Tibial artery (tissue), 4 donors: ENCODE results near the gene CSE1L.

Experiments
- DNase-seq, 2 donors: peaks; one replicate each; pipeline ENCODE4 v3.0.0-alpha.2; 2019
- H3K27ac ChIP-seq, 2 donors: fragments of 200-600 bp; sonication (generic) in 1 of 2; 1 replicate in 1 of 2; 2 replicates in 1 of 2; pipeline ENCODE4 v1.5.1; 2018 to 2019; ENCODE audit warnings: mild to moderate bottlenecking in 1 of 2
- H3K27me3 ChIP-seq, 2 donors: fragments of 200-600 bp; sonication (generic) in 1 of 2; one replicate each; pipeline versions ENCODE4 v1.5.1 to v1.6.0; 2016 to 2019
- H3K36me3 ChIP-seq, 3 donors: fragments of 200-600 bp; sonication (generic) in 2 of 3; one replicate each; pipeline ENCODE4 v1.5.1; 2016 to 2019; ENCODE audit warnings: mild to moderate bottlenecking in 2 of 3
- H3K4me1 ChIP-seq, 4 donors: fragments of 200-600 bp; sonication (generic) in 2 of 4; 1 replicate in 3 of 4; 2 replicates in 1 of 4; pipeline ENCODE4 v1.5.1; 2016 to 2019
- H3K4me3 ChIP-seq, 2 donors: fragments of 200-600 bp; sonication (generic) in 1 of 2; 1 replicate in 1 of 2; 2 replicates in 1 of 2; pipeline ENCODE4 v1.5.1; 2018 to 2019; ENCODE audit warnings: mild to moderate bottlenecking in 2 of 2
- H3K9me3 ChIP-seq, 3 donors: fragments of 200-600 bp; sonication (generic) in 1 of 3; one replicate each; pipeline ENCODE4 v1.5.1; 2016 to 2019
- CTCF ChIP-seq, 2 experiments: fragments of 200-600 bp in 1 of 2; fragments of 450-650 bp in 1 of 2; IDR thresholded peaks; one replicate each; pipeline ENCODE4 v1.5.1; 2017 to 2019; ENCODE audit warnings: antibody characterized with exemption in 2 of 2, mild to moderate bottlenecking in 1 of 2, moderate library complexity in 1 of 2
- intact Hi-C: fragments of 100-400 bp; cut with DNase I; formaldehyde crosslinking; loops from one replicate; pipeline ENCODE4 v1.15.0; 2023; ENCODE audit warnings: low total_unique reads

CSE1L gene

GRCh38 chr20:49045440-49046086 lies 549 bp upstream of the CSE1L start:
- Histone ChIP-seq H3K4me3 (peak overlapping the region; percentile 84 to 100), H3K27ac (peak overlapping the region; percentile 86 to 87), H3K4me1 (peaks cover 0 to 19% (median 11%) of the 10 kb centered on the region in 4 donors), H3K27me3 (no peaks in the 10 kb centered on the region), H3K36me3 (no peaks in the 10 kb centered on the region), H3K9me3 (no peaks in the 10 kb centered on the region)
- intact Hi-C loops, result no loop called here
- DNase-seq, result peak; percentile 50 to 69
- TF ChIP-seq CTCF (IDR thresholded peaks at IDR 0.05), result no peak

- H3K36me3 ChIP-seq, result peaks cover 0 to 5% (median 5%) of the 10 kb centered on the region in 3 donors
- H3K4me1 ChIP-seq, result peaks cover 0 to 19% (median 8%) of the 10 kb centered on the region in 4 donors
- intact Hi-C loops, result no loop called here
- H3K9me3 ChIP-seq, result no peaks in the 10 kb centered on the region
- H3K27me3 ChIP-seq, result no peaks in the 10 kb centered on the region
- no peak overlapping the region for H3K27ac ChIP-seq
- H3K4me3 ChIP-seq, result no peak overlapping the region
- no peak for DNase-seq
- TF ChIP-seq CTCF (IDR thresholded peaks at IDR 0.05), result no peak
Measured at GRCh38 chr20:49052334-49052733, 6.2 kb downstream of the CSE1L start.

GRCh38 chr20:49054056-49054643 lies 8.0 kb downstream of the CSE1L start:
- Histone ChIP-seq H3K36me3 (peaks cover under 1 to 21% (median 11%) of the 10 kb centered on the region in 3 donors), H3K4me1 (peaks cover 0 to 10% (median 2%) of the 10 kb centered on the region in 4 donors), H3K9me3 (no peaks in the 10 kb centered on the region), H3K4me3 (no peak overlapping the region), H3K27me3 (no peaks in the 10 kb centered on the region), H3K27ac (no peak overlapping the region)
- no peak for DNase-seq
- TF ChIP-seq CTCF (IDR thresholded peaks at IDR 0.05), result no peak
- intact Hi-C loops, result no loop called here

- Histone ChIP-seq H3K27ac (no peak overlapping the region), H3K27me3 (no peaks in the 10 kb centered on the region), H3K36me3 (peaks cover 33 to 67% (median 53%) of the 10 kb centered on the region in 3 donors), H3K9me3 (no peaks in the 10 kb centered on the region), H3K4me3 (no peak overlapping the region), H3K4me1 (no peaks in the 10 kb centered on the region)
- no peak for TF ChIP-seq CTCF (IDR thresholded peaks at IDR 0.05)
- no peak for DNase-seq
- intact Hi-C loops, result no loop called here
Measured at GRCh38 chr20:49063279-49063678, 17.2 kb downstream of the CSE1L start.

GRCh38 chr20:49074521-49074920 lies 28.4 kb downstream of the CSE1L start:
- intact Hi-C loops, result loop anchor here (10.0 kb wide), 1 partner anchor 60 kb away; no protein-coding TSS in a partner anchor
- no peaks in the 10 kb centered on the region for H3K27me3 ChIP-seq
- H3K9me3 ChIP-seq, result no peaks in the 10 kb centered on the region
- peaks cover 43 to 99% (median 83%) of the 10 kb centered on the region in 3 donors for H3K36me3 ChIP-seq
- H3K4me1 ChIP-seq, result no peaks in the 10 kb centered on the region
- no peak overlapping the region for H3K4me3 ChIP-seq
- no peak overlapping the region for H3K27ac ChIP-seq
- DNase-seq, result no peak
- no peak for TF ChIP-seq CTCF (IDR thresholded peaks at IDR 0.05)
